HG03039 (cell line): ENCODE measurements around the gene MYZAP.

Experiments used
- ATAC-seq: cut with Tn5 transposase; IDR thresholded peaks from one replicate; pipeline ENCODE4 v1.9.1; 2021; ENCODE audit warnings: mild to moderate bottlenecking, moderate library complexity; ENCODE audit not compliant: unreplicated experiment

MYZAP gene

GRCh38 chr15:57591822-57592367, at the start of gene MYZAP:
TSS of gene MYZAP (plus strand) at chr15:57591904. CDS start at chr15:57592035, 131 bp downstream.
- no peak for ATAC-seq

- no peak for ATAC-seq
Measured at GRCh38 chr15:57542505-57542817, 49.2 kb upstream of the MYZAP start.

GRCh38 chr15:57544848-57545480, 46.7 kb upstream of the MYZAP start:
- ATAC-seq, result no peak

GRCh38 chr15:57545995-57546394, 45.7 kb upstream of the MYZAP start:
- no peak for ATAC-seq

DNA sequence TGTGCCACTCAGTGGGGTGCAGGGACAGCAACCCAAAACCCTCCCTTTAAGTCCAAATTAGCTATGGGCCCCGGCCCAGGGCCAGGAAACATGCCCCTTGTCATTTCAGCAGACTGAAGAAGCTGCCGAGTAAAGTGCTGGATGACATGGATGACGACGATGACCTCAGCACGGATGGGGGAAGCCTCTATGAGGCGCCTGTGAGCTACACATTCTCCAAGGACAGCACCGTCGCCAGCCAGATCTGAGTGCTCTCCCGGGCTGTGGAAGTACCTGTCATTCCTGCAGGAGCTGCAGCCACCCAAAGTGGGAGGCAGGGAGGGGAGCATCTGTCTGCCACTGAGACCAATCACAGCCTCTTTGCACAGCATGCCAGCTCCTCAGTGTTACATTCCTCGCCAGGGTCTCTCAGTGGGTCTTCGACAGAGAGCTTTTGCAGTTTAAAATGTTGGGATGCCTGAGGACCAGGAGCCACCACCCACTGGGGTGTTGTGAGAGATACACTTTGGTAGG, 44.4 kb upstream of the MYZAP start:
- ATAC-seq, result no peak

- ATAC-seq, result no peak
Measured at GRCh38 chr15:57548351-57548750, 43.4 kb upstream of the MYZAP start.

DNA sequence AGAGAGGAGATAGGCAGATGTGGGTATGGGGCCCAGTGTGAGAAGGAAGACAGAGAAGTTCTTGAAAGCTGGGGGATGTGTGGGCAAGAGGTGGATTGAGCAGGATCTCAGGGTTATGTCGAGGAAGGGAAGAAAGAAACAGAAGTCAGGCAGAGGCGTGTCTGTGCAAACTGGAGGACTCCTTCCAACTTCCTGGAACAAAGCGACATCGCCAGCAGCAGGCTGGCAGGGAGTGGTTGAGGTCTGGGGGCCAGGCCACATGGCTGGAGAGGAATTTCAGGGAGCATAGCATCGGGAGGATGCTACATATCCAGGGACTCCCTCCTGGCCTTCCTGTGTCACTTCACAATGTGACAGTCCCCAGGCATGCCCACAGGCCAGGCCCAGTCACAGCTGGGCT, 42.9 kb upstream of the MYZAP start:
- no peak for ATAC-seq

GRCh38 chr15:57549935-57550334, 41.8 kb upstream of the MYZAP start:
- ATAC-seq, result no peak

- ATAC-seq, result no peak
Measured at GRCh38 chr15:57550640-57551039, 41.1 kb upstream of the MYZAP start.

GRCh38 chr15:57551715-57552677, 39.7 kb upstream of the MYZAP start:
- ATAC-seq, result no peak

GRCh38 chr15:57552678-57553334, 38.9 kb upstream of the MYZAP start:
- ATAC-seq, result no peak

DNA sequence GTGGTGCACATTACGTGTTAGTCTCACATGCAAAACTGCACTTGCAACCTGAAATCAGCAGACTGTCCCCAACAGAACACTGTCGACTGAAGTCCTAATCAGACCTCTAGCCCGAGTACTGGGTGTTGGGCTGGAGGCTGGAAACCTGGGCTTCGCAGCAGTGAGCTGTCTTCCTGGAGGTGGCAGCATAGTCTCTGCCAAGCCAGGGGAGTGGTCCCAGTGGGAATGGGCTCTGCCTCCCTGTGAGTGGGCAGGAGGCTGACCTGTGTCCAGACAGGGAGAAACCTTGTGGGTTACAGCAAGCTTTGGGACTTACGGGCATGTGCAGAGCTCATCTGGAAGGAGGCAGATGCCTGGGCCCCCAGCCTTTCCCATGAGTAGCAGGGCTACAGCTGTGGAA, 38.2 kb upstream of the MYZAP start:
- no peak for ATAC-seq

DNA sequence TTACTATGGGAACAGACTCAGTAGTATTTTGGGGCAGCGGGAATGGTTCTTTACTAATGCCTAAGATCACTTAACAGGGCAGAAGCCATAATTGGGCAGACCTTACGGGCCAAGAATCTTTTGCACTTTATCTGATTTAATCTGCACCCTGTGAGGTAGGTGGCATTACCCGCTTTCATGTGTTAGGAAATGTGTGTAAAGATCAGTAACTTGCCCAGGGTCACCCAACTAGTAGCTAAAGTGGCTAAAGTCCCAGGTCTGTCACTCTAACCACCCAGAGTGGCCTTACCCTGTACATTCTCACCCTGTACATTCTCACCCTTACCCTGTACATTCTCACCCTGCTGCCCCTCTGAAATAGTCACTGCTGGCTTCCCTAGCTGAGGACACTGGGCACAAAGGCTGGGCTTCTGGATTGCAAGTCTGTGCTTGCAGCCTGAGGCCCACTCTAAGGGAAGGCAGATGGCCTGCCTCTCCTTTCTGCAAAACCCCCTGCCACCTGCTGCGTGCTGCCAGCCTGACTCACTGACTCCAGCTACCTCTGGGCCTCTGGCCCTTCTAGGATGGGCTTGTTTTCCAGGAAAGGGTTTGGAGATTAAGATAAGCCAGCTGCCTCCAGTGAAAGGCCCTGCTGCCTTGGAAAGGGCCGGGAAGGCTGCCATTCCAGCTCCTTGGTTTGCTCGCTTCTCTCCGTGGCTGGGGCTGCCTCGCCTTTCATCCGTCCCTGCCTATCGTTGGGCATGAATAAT, 37.5 kb upstream of the MYZAP start:
- no peak for ATAC-seq

- ATAC-seq, result no peak
Measured at GRCh38 chr15:57554812-57555179, 36.9 kb upstream of the MYZAP start.

DNA sequence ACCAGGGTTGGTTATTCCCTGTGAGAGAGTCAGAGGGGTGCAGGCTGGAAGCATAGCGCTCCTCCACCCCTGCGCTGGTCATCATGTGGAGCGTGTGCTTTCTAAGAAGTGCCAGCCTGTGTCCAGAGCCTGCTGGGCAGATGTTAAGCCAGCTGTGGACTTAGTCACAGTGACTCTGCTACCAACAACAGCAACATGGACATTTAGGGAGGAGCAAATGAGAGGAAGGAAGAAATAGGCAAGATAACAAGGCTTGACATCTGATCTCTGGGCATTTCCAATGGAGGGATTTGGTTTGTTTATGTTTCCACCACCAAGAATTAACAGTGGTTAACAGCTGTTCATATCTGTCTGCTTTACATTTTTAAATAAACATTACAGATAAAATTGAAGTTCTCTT, 36.4 kb upstream of the MYZAP start:
- ATAC-seq, result no peak

DNA sequence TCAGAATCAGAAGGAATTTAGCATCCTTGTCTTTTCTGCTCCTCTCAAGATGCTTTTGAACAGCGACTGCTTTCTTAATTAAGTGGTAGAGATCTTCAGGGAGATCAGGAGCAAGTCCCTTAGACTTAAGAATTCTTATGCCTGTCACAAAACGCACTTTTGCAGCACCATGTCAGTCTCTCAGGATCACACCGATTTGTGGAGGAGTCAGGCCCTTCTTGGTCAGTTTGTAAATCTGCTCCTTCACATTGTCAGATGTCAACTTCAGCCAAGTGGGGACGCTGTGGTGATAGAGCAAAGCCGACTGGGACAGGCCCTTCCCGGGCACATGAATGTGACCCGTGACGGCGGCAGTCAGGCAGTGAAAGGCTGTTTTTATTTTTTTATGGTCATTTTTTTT, 35.7 kb upstream of the MYZAP start:
- no peak for ATAC-seq

DNA sequence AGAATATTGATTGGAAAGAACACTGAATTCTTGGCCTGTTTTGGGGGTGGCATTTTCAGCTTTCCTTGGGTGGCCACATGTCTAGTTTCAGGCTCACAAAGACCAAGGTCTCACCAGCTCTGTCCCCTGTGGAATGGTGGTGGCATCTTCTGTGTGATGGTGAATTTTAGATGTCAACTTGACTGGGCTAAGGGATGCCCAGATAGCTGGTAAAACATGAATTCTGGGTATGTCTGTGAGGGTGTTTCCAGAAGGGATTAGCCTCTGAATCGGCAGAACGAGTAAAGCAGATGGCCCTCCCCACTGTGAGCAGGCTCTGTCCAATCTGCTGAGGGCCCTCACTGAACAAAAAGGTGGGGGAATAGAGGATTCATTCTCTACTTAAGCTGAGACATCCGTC, 34.4 kb upstream of the MYZAP start:
- no peak for ATAC-seq

DNA sequence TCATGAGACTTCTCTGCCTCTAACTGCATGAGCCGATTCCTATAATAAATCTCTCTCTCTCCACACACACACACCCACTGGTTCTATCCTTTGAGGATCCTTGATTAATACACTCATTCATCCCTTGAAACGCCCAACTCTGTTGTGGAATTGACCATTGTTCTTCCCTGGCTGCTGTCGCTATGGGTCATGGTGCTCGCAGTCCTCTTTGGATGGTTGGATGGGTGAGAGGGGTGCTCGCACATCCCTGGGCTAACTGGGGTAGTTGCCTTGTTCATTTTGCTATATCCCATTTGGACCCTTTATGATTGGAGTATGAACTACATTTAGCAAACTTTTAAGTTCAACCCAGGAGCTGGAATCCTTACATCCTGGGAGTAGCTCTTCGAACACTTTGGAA, 33.9 kb upstream of the MYZAP start:
- no peak for ATAC-seq

DNA sequence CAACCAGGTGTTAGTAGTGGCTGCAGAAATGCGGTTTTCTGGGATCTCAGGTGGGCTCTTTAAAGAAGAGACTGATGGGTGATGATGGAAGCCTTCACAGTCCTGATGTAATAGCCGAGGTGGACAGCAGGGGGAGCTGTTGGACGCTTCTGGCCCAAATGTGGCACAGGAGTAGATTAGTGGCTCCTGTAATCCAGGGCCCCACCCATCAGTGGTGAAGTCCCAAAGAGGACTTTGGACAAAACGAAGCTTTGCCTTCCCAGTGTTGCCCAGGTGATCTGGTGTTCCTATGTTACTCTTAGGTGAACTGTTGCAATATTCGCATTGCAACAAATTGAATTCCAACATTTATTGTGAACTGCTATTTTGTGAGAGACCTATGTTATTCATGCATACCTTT, 31.8 kb upstream of the MYZAP start:
- no peak for ATAC-seq

DNA sequence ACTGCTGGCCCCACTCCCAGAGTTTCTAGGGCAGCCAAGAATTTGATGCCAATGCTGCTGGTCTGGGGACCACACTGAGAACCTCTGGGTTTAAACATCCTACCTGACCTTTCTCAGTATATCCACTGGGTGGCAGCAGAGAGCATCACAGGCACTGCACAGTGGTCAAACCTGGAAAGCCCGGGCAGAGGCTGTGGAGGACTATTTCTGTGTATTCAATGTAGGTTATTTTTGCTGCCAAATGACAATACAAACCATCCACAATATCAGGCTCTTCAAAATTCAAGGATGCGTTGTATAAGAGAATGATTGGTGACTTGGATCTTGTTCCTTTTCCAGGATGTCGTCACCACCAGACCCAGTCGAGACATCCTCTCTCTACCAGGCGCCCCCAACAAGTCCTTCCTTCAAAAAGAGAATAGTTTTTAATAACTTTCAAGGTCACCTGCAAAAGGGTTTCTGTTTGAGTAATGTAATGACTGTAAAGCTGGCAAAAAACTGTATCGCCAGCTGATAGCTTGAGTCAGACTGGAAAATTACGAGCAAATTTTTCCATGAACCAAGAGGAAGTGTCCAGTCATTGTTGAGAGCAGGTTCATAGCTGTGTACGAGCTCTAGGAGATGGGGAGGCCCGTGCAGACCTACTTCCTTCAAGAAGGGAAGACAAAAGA, 30.5 kb upstream of the MYZAP start:
- ATAC-seq, result peak; percentile 69
